H1 (cell line): ENCODE measurements around the gene C2CD2L. TPM values are rescaled to one million over a fixed set of nuclear protein-coding genes. Genes with fewer than 3 reads are reported as not detected.

ENCODE experiments used
- SP2 ChIP-seq: IDR thresholded peaks from 2 replicates; pipeline ENCODE4 v1.6.1; 2012; ENCODE audit warnings: mild to moderate bottlenecking, low read length, inconsistent platforms
- YY1 ChIP-seq: IDR thresholded peaks from 2 replicates; pipeline ENCODE4 v1.6.1; 2011; ENCODE audit warnings: low read depth, mild to moderate bottlenecking, low read length
- ZNF274 ChIP-seq: IDR thresholded peaks from 2 replicates; pipeline ENCODE4 v1.7.0; 2012; ENCODE audit warnings: low read length, borderline replicate concordance; ENCODE audit errors: extremely low read depth
- polyA plus RNA-seq, 7 experiments: library from polyadenylated mRNA; depleted of rRNA in 3 of 7; stranded (reverse) in 5 of 7; unstranded in 2 of 7; fragments of >200 nt in 5 of 7; fragments of 200-250 nt in 2 of 7; gene quantifications; 1 replicate in 5 of 7; 2 replicates in 1 of 7; 4 replicates in 1 of 7; pipeline versions ENCODE4 v1.2.1 to v1.2.3, GENCODE V29; 2011 to 2013; ENCODE audit warnings: missing spikeins in 2 of 7, mixed read lengths in 2 of 7
- total RNA-seq: library from RNA; stranded (reverse); fragmentation: NEBNext Ultra II Directional; extraction: Animal tissue kit (Norgen Biotek cat#: 25700); gene quantifications from 2 replicates; pipeline ENCODE4 v1.2.1, GENCODE V29; 2021

C2CD2L gene
- total and polyA plus RNA-seq, 2 of the 8 experiments (the other 6 are each of a cell fraction or from before 2014, with no cell fraction given), result 2.5 to 4.0 TPM

- TF ChIP-seq SP2 (no peak), YY1 (no peak), ZNF274 (no peak)
- TF ChIP-seq, all 59 proteins: peak for 0
These were observed 53.0 kb downstream of the C2CD2L start (continued) for GRCh38 chr11:119160151-119160550.
